Sigmoid colon (tissue), 7 donors: Measurements from ENCODE around the gene C8B. TPM values are rescaled to one million over a fixed set of nuclear protein-coding genes. Genes with fewer than 3 reads are reported as not detected.

Source experiments
- DNase-seq: peaks from one replicate; pipeline ENCODE4 v3.0.0-alpha.2; 2019
- H3K27ac ChIP-seq, 4 donors: fragments of 200-600 bp; sonication (generic); one replicate each; pipeline ENCODE4 v1.5.1; 2016 to 2019; ENCODE audit warnings: mild to moderate bottlenecking in 1 of 4
- H3K27me3 ChIP-seq, 3 donors: fragments of 200-600 bp; sonication (generic); one replicate each; pipeline ENCODE4 v1.5.1; 2019; ENCODE audit warnings: mild to moderate bottlenecking in 1 of 3
- H3K36me3 ChIP-seq, 4 donors: fragments of 200-600 bp; sonication (generic); one replicate each; pipeline ENCODE4 v1.5.1; 2016 to 2019
- H3K4me1 ChIP-seq, 4 donors: fragments of 200-600 bp; sonication (generic); one replicate each; pipeline ENCODE4 v1.5.1; 2017 to 2019
- H3K4me3 ChIP-seq, 4 donors: fragments of 200-600 bp; sonication (generic); one replicate each; pipeline ENCODE4 v1.5.1; 2017 to 2019; ENCODE audit warnings: mild to moderate bottlenecking in 2 of 4, moderate library complexity in 1 of 4
- H3K9me3 ChIP-seq, 4 donors: fragments of 200-600 bp in 3 of 4; sonication (generic) in 3 of 4; one replicate each; pipeline versions ENCODE4 v1.5.1 to v1.6.1; 2013 to 2019
- EP300 ChIP-seq, 4 donors: sonication (generic); formaldehyde crosslinking; IDR thresholded peaks; one replicate each; pipeline ENCODE4 v1.6.1; 2017; ENCODE audit warnings: antibody characterized with exemption in 4 of 4
- POLR2A ChIP-seq, 2 donors: fragments of 450-650 bp; IDR thresholded peaks; one replicate each; pipeline ENCODE4 v1.6.1; 2016; ENCODE audit warnings: antibody characterized with exemption in 2 of 2, mild to moderate bottlenecking in 2 of 2, moderate library complexity in 2 of 2
- POLR2AphosphoS5 ChIP-seq, 4 donors: sonication (generic); formaldehyde crosslinking; IDR thresholded peaks; one replicate each; pipeline ENCODE4 v1.6.1; 2017; ENCODE audit warnings: antibody characterized with exemption in 4 of 4
- WGBS, 2 donors: extraction: QIAGEN DNeasy Blood & Tissue Kit; methylation state at CpG; one replicate each; pipeline ENCODE4 v1.1.7; 2013; 5-methylcytosine and 5-hydroxymethylcytosine counted together
- intact Hi-C: fragments of 100-400 bp; cut with DNase I; formaldehyde crosslinking; loops from one replicate; pipeline ENCODE4 v1.15.1; 2023
- polyA plus RNA-seq, 3 donors: library from polyadenylated mRNA; stranded (reverse); fragments of 200-250 nt; gene quantifications; one replicate each; pipeline ENCODE4 v1.2.3, GENCODE V29; 2013
- total RNA-seq, 4 donors: library from RNA; depleted of rRNA; stranded (reverse); fragments of >200 nt; gene quantifications; one replicate each; pipeline ENCODE4 v1.1.0, GENCODE V29; 2016
- TF ChIP-seq, protein P1 (sequence below), 4 experiments: fragments of 450-650 bp in 3 of 4; fragments of 200-600 bp in 1 of 4; IDR thresholded peaks; one replicate each; pipeline ENCODE4 v1.5.1; 2016 to 2019; ENCODE audit warnings: antibody characterized with exemption in 4 of 4, mild to moderate bottlenecking in 3 of 4, moderate library complexity in 2 of 4
- donor health status: healthy with polysubstance abuse.
- donor health status: Bipolar disorder and iron deficiency.
- donor health status: healthy.

C8B gene
- total RNA-seq, result not detected
- polyA plus RNA-seq, result not detected

DNA sequence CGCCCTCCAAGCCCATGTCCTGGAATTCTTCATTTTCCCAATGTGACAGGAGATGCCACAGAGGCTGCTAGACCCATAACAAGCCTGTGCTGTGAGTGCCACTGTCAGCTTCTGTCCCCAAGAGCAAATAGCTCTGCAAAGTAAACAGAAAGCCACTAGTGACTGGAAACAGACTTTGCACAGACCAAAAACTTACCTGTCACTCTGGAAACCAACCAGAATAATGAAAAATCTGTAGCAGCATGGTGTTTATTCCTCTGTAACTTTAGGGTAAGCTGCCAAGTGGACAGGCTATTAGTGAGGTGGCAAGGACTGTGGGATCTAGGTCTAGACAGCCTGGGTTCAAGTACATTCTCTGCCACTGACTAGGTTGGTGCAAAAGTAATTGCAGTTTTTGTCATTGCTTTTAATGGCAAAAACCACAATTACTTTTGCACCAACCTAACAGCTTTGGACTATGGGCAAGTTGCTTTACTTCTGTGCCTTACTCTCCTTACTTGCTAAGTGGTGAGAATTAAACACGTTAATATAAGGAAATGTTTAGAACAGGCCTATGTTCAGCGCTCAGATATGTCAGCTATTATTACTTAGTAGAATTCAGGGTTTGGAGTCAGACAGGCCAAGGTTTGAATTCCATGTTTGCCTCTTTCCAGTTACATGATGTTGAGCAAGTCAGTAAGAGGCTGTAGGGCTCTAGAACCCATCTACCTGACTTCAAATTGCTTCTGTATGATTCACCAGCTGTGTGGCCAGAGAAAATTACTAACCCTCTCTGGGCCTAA lies at the start of gene C8B:
TSS of gene C8B (minus strand) at position 100 of the 782 bp plus-strand sequence. CDS start at position 33, 67 bp downstream.
- no peak for DNase-seq
- no peaks in the 10 kb centered on the region for H3K9me3 ChIP-seq
- H3K27me3 ChIP-seq, result no peaks in the 10 kb centered on the region
- no peak within 1 kb of the TSS for H3K4me3 ChIP-seq
- 80 to 82% methylated on average over 3 of the region's 3 CpGs for WGBS, 2 donors
- TF ChIP-seq POLR2AphosphoS5 (IDR thresholded peaks at IDR 0.05) (no peak), POLR2A (IDR thresholded peaks at IDR 0.05) (no peak), EP300 (IDR thresholded peaks at IDR 0.05) (no peak)
- TF ChIP-seq, protein P1, sequence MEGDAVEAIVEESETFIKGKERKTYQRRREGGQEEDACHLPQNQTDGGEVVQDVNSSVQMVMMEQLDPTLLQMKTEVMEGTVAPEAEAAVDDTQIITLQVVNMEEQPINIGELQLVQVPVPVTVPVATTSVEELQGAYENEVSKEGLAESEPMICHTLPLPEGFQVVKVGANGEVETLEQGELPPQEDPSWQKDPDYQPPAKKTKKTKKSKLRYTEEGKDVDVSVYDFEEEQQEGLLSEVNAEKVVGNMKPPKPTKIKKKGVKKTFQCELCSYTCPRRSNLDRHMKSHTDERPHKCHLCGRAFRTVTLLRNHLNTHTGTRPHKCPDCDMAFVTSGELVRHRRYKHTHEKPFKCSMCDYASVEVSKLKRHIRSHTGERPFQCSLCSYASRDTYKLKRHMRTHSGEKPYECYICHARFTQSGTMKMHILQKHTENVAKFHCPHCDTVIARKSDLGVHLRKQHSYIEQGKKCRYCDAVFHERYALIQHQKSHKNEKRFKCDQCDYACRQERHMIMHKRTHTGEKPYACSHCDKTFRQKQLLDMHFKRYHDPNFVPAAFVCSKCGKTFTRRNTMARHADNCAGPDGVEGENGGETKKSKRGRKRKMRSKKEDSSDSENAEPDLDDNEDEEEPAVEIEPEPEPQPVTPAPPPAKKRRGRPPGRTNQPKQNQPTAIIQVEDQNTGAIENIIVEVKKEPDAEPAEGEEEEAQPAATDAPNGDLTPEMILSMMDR (IDR thresholded peaks at IDR 0.05), result no peak
- H3K36me3 ChIP-seq, result no peaks in the 10 kb centered on the region
- intact Hi-C loops, result no loop called here
- H3K4me1 ChIP-seq, result no peaks in the 10 kb centered on the region
- no peak within 1 kb of the TSS for H3K27ac ChIP-seq

DNA sequence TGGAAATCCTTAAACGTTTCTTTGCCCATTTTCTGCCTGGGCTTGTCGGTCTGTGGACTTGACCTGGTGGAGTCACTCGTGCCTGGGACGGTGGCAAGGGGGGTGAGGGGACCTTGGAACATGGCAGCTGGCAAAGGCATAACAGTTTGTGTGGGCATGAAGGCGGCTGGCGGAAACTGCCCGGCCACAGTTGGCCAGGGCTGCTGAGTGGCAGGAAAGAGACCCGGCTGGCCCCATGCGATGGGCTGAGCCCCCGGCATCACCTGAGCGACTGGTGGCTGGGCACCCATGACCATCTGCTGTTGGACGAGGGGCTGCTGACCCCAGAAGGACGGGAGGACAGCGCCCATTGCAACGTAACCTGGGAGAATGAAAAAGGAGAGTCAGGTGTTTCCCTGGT lies 49.3 kb upstream of the C8B start:
- Histone ChIP-seq H3K4me3 (no peak overlapping the region), H3K9me3 (no peaks in the 10 kb centered on the region), H3K4me1 (peaks cover 0 to 24% (median 14%) of the 10 kb centered on the region in 4 donors), H3K27me3 (no peaks in the 10 kb centered on the region), H3K36me3 (no peaks in the 10 kb centered on the region), H3K27ac (no peak overlapping the region)
- 88 to 91% methylated on average over 15 of the region's 15 CpGs for WGBS, 2 donors
- intact Hi-C loops, result no loop called here
- TF ChIP-seq POLR2A (IDR thresholded peaks at IDR 0.05), result no peak
- TF ChIP-seq EP300 (IDR thresholded peaks at IDR 0.05), result no peak
- no peak for TF ChIP-seq POLR2AphosphoS5 (IDR thresholded peaks at IDR 0.05)
- TF ChIP-seq, protein P1 (IDR thresholded peaks at IDR 0.05), result no peak
- DNase-seq, result no peak

DNA sequence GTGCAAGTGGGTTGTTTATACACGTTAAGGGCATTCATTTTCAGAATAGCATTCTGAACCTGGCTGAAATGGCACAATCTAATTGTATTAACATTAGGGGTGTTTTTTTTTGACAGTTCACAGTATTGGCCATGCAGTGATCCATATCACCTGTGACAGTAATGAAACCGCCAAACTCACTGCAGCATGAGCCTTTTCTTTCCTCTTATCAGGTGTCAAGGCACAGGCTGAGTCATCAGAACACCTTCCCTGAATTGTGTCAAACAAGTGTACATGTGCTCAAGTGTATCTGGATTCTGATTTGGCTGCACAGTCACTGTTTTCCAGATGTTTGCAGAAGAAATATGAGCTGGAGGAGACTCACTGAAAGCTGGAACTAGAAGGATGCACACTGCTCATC lies 47.7 kb upstream of the C8B start:
- 51 to 73% methylated on average over 2 of the region's 2 CpGs for WGBS, 2 donors

DNA sequence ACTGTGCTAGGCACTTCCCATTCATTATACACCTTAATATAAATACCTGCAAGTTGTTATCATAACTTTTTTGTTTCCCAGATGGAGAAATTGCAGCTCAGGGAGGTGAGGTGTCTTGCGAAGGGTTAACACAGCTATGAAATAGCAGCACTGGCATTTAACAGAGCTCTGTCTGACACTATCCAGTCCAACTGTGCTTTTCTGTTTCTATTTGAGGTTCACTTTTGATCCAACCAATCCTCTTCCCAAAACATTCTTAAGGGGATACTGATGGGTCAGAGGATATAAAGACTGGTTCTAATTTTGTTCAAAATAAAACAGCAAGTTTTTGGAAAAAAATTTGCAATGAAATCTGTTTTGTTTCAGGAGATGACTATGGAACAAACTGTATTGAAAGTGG lies 46.5 kb upstream of the C8B start:
- TF ChIP-seq, protein P1 (IDR thresholded peaks at IDR 0.05), result no peak
- TF ChIP-seq EP300 (IDR thresholded peaks at IDR 0.05) (peak in 1 of 4 donors; percentile 12), POLR2AphosphoS5 (IDR thresholded peaks at IDR 0.05) (peak in 3 of 4 donors; percentile 66 to 95 (median 91))
- Histone ChIP-seq H3K36me3 (no peaks in the 10 kb centered on the region), H3K4me3 (no peak overlapping the region), H3K9me3 (no peaks in the 10 kb centered on the region), H3K27ac (no peak overlapping the region), H3K27me3 (no peaks in the 10 kb centered on the region), H3K4me1 (peaks cover 0 to 24% (median 14%) of the 10 kb centered on the region in 4 donors)
- WGBS, 2 donors, result 84 to 86% methylated on average over 1 of the region's 1 CpG
- intact Hi-C loops, result no loop called here
- no peak for DNase-seq

More for the DNA sequence above, 47.7 kb upstream of the C8B start:
- H3K27ac ChIP-seq, result no peak overlapping the region
- H3K27me3 ChIP-seq, result no peaks in the 10 kb centered on the region
- TF ChIP-seq POLR2A (IDR thresholded peaks at IDR 0.05), result no peak
- TF ChIP-seq EP300 (IDR thresholded peaks at IDR 0.05), result no peak
- TF ChIP-seq POLR2AphosphoS5 (IDR thresholded peaks at IDR 0.05), result no peak
- TF ChIP-seq, protein P1 (IDR thresholded peaks at IDR 0.05), result no peak
- no peak overlapping the region for H3K4me3 ChIP-seq
- H3K4me1 ChIP-seq, result peaks cover 0 to 24% (median 14%) of the 10 kb centered on the region in 4 donors
- intact Hi-C loops, result no loop called here
- no peaks in the 10 kb centered on the region for H3K9me3 ChIP-seq
- no peak for DNase-seq
- H3K36me3 ChIP-seq, result no peaks in the 10 kb centered on the region
